Keratinocyte (primary cell): Measurements from ENCODE around the gene C11orf52.

Experiments
- EZH2 ChIP-seq: IDR thresholded peaks from one replicate; pipeline ENCODE4 v1.6.1; 2012; ENCODE audit warnings: inconsistent platforms, mild to moderate bottlenecking, low read length, moderate library complexity
- TF ChIP-seq, protein P1 (sequence below), 3 experiments: IDR thresholded peaks in 1 of 3; conservative IDR thresholded peaks in 1 of 3; optimal IDR thresholded peaks in 1 of 3; 2 replicates in 2 of 3; 3 replicates in 1 of 3; pipeline versions ENCODE3 to v1.5.1; 2011; ENCODE audit warnings: low read length in 3 of 3, mild to moderate bottlenecking in 3 of 3, moderate library complexity in 2 of 3, control low read depth in 1 of 3, inconsistent platforms in 1 of 3; ENCODE audit not compliant: insufficient read depth in 2 of 3; ENCODE audit errors: extremely low read depth in 1 of 3

GRCh38 chr11:111916768-111917167, 1.9 kb upstream of the C11orf52 start:
- TF ChIP-seq EZH2, result no peak
- TF ChIP-seq, protein P1, sequence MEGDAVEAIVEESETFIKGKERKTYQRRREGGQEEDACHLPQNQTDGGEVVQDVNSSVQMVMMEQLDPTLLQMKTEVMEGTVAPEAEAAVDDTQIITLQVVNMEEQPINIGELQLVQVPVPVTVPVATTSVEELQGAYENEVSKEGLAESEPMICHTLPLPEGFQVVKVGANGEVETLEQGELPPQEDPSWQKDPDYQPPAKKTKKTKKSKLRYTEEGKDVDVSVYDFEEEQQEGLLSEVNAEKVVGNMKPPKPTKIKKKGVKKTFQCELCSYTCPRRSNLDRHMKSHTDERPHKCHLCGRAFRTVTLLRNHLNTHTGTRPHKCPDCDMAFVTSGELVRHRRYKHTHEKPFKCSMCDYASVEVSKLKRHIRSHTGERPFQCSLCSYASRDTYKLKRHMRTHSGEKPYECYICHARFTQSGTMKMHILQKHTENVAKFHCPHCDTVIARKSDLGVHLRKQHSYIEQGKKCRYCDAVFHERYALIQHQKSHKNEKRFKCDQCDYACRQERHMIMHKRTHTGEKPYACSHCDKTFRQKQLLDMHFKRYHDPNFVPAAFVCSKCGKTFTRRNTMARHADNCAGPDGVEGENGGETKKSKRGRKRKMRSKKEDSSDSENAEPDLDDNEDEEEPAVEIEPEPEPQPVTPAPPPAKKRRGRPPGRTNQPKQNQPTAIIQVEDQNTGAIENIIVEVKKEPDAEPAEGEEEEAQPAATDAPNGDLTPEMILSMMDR (optimal IDR thresholded peaks at IDR 0.05 in 1 of 3, IDR thresholded peaks at IDR 0.05 in 1 of 3, conservative IDR thresholded peaks at IDR 0.05 in 1 of 3; ENCODE audit: extremely low read depth in 1 of 3, insufficient read depth in 2 of 3, low read length in 3 of 3), result no peak
